ENCODE data around the gene DHRS1. TPM values are rescaled to one million over a fixed set of nuclear protein-coding genes. Genes with fewer than 3 reads are reported as not detected.
A peak's percentile ranks its signal among the peaks of the same experiment; 100 is the strongest.

Gene DHRS1
- total and polyA plus RNA-seq, 8 donors, result 24.9 to 55.5 (median 42.6) TPM

DNA sequence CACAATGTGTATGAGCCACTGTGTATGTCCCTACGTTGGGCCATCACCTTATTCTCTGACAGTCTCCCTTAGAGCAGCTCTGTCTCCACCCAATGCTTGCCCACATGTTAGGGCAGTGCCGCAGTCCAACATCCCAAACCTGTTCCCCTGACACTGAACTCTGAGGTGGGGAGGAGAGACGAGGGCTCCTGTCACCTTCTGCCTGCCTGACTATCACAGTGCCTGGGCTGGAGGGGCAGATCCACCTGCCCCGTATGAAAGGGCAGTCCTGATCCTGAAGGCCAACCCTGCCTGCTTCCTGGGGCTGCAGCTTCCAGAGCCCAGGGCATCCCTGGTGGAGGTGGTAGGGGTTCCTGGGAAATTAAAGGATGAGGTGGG is 38.8 kb downstream of the DHRS1 start:
- ATAC-seq (no peak), DNase-seq (no peak)
- Histone ChIP-seq H3K4me1 (no peaks in the 10 kb centered on the region), H3K27ac (no peak overlapping the region), H3K36me3 (peaks cover 0 to 14% of the 10 kb centered on the region in 2 donors), H3K27me3 (no peaks in the 10 kb centered on the region), H3K9me3 (no peaks in the 10 kb centered on the region), H3K4me3 (no peak overlapping the region)
- TF ChIP-seq, protein P1, sequence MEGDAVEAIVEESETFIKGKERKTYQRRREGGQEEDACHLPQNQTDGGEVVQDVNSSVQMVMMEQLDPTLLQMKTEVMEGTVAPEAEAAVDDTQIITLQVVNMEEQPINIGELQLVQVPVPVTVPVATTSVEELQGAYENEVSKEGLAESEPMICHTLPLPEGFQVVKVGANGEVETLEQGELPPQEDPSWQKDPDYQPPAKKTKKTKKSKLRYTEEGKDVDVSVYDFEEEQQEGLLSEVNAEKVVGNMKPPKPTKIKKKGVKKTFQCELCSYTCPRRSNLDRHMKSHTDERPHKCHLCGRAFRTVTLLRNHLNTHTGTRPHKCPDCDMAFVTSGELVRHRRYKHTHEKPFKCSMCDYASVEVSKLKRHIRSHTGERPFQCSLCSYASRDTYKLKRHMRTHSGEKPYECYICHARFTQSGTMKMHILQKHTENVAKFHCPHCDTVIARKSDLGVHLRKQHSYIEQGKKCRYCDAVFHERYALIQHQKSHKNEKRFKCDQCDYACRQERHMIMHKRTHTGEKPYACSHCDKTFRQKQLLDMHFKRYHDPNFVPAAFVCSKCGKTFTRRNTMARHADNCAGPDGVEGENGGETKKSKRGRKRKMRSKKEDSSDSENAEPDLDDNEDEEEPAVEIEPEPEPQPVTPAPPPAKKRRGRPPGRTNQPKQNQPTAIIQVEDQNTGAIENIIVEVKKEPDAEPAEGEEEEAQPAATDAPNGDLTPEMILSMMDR (IDR thresholded peaks at IDR 0.05), result no peak
- intact Hi-C loops (cut with DNase I), result no loop called here

DNA sequence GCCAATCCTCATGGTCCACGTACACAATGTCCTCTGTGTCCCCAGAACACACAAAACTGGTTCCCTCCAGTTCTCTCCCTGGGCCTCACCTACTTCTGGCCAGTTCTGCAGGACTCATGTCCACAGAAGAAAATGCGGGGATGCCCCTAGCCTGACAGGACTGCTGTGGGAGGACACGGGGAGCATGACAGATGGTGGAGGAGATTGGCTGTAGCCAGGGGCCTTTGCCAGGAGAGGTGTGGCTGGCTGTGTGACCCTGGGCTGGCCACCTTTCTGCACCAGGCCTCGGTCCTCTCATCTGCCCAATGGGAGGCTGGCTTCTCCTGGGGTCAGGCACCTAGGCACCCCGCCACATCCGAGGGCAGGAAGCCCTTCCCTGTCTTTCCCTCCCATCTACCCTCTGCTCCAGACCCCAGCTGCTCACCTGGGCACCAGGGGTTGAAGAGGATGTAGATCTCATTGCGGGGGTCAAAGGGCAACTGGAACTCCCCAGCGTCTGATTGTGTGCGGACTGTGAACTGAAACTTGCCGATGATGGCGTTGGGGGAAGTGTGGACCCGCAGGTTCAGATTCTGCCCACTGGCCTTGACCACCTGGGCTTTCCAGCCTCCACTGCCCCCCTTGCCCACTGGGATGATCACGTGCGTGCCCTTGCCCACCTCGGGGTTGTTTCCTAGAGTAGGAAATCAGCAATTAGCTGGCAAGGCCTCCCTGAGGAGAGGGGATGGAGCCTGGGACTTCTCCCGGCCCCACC is 39.4 kb downstream of the DHRS1 start:
- no peak overlapping the region for H3K4me3 ChIP-seq

DNA sequence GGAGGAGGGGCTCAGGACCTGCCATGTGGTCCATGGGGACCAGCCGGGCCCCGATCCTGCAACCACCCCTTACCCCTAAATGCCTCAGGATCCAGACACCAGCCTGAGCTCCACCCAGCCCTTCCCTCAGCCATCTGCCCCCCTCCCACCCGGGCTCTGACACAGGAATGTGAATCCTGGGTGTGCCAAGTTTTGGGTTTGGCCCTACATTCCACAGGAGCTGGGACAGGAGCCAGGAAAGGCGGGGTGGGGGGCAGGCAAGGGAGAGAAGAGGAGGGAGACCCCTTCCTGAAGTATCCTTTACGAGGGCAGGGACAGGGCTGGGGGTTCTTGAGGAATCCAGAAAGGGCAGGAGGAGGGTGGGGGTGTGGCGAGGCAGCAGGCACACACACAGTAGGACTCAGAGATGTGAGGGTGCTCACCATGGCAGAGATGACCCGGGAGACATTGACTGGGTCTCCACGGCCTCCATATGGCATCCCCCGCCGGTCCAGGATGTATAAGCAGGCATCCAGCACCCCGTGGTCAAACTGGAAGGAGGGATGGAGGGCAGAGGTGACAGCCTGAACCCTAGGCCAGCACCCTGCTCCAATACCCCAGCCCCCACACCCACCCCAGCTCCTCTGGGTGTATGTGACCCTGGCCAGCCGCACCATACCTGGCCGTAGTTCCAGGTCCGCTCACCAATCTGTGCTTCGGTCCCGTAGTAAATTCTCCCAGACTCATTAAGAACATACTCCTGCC is 40.1 kb downstream of the DHRS1 start:
- Histone ChIP-seq H3K36me3 (peaks cover 0 to 17% of the 10 kb centered on the region in 2 donors), H3K27me3 (no peaks in the 10 kb centered on the region), H3K9me3 (no peaks in the 10 kb centered on the region), H3K27ac (no peak overlapping the region), H3K4me3 (no peak overlapping the region), H3K4me1 (no peaks in the 10 kb centered on the region)
- ATAC-seq (peak; percentile 68), DNase-seq (peak in 2 of 4 donors; percentile 36 to 57)
- TF ChIP-seq, protein P1 (IDR thresholded peaks at IDR 0.05), result no peak
- intact Hi-C loops (cut with DNase I), result no loop called here

More for the DNA sequence above, 39.4 kb downstream of the DHRS1 start:
- TF ChIP-seq, protein P1 (IDR thresholded peaks at IDR 0.05), result no peak
- DNase-seq (no peak), ATAC-seq (peak; percentile 25)
- intact Hi-C loops (cut with DNase I), result no loop called here
- Histone ChIP-seq H3K27me3 (no peaks in the 10 kb centered on the region), H3K36me3 (peaks cover 0 to 14% of the 10 kb centered on the region in 2 donors), H3K9me3 (no peaks in the 10 kb centered on the region), H3K4me1 (no peaks in the 10 kb centered on the region), H3K27ac (no peak overlapping the region)

DNA sequence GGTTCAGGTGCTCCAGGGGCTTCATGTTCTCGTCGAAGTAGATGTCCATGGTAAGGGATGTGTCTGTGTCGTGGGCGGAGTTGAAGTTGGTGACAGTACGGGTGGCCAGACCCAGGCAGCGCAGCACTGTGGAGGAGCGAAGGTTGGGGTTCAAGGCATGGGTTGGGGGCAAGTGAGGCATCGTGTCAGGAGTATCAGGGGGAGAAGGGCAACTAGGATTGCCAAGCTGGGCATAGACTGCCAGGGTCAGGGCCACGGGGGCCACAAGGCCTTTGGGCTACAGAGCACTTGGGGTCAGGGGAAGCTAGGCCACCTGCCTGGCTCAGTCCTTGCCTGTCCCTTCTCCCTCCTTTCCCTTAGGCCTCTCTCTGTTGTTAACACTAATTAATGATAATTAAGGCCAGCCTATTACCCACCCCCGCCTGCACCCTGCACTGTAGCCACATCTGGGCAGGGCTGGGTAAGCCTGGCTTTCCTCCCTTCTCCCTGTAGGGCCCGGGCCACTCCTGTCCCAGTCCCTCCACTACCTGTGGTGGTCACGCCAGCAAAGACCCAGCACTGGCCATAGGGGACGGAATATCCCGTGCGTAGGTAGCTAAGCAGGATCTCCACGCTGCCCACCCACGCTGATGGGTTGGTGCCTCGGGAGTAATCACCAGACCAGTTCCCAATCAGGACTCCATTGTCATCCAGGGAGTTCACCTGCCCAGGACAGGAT is 40.9 kb downstream of the DHRS1 start:
- no peak overlapping the region for H3K4me3 ChIP-seq
- TF ChIP-seq, protein P1 (IDR thresholded peaks at IDR 0.05), result no peak
- no peaks in the 10 kb centered on the region for H3K27me3 ChIP-seq
- H3K36me3 ChIP-seq, result peaks cover 0 to 25% of the 10 kb centered on the region in 2 donors
- H3K27ac ChIP-seq, result no peak overlapping the region
- no peaks in the 10 kb centered on the region for H3K9me3 ChIP-seq
- intact Hi-C loops (cut with DNase I), result no loop called here
- ATAC-seq (no peak), DNase-seq (no peak)
- H3K4me1 ChIP-seq, result no peaks in the 10 kb centered on the region

DNA sequence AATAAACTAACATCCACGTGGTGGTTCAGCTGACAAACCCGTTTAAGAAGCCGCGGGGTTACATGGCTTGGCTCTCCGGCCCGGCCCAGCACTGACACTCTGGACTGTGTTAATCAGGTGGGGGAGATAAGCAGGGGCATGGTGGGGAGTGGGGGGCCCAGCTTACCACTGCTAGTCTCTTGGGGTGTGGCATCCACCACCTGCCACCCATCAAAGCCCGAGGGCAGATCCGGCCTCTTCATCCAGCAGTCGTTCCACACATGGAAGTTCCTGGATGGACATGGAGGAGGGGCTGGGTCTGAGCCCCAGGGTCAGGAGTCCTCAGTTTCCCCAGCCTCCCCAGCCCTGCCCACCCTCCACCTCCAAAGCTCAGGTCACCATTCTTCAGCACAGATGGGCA is 41.5 kb downstream of the DHRS1 start:
- H3K27me3 ChIP-seq, result no peaks in the 10 kb centered on the region

More for the DNA sequence above, 41.5 kb downstream of the DHRS1 start:
- H3K36me3 ChIP-seq, result peaks cover 0 to 25% of the 10 kb centered on the region in 2 donors
- no peak overlapping the region for H3K4me3 ChIP-seq
- no peak for ATAC-seq
- intact Hi-C loops (cut with DNase I), result no loop called here
- H3K27ac ChIP-seq, result no peak overlapping the region
- H3K4me1 ChIP-seq, result no peaks in the 10 kb centered on the region
- TF ChIP-seq, protein P1 (IDR thresholded peaks at IDR 0.05), result no peak
- DNase-seq, result peak in 1 of 4 donors; percentile 12
- H3K9me3 ChIP-seq, result no peaks in the 10 kb centered on the region

Data from left lung (tissue), 10 donors.